Uterus (tissue), 4 donors: ENCODE measurements around the gene CORO1C. TPM values are rescaled to one million over a fixed set of nuclear protein-coding genes. Genes with fewer than 3 reads are reported as not detected.

Experiments used
- DNase-seq, 2 donors: peaks; one replicate each; pipeline ENCODE4 v3.0.0-alpha.2; 2019 to 2020
- H3K27ac ChIP-seq, 2 donors: fragments of 200-600 bp; sonication (generic); 1 replicate in 1 of 2; 2 replicates in 1 of 2; pipeline ENCODE4 v1.5.1; 2016 to 2018
- H3K27me3 ChIP-seq, 2 donors: fragments of 200-600 bp; sonication (generic); one replicate each; pipeline ENCODE4 v1.5.1; 2018 to 2019; ENCODE audit warnings: control low read depth in 1 of 2
- H3K36me3 ChIP-seq, 2 donors: fragments of 200-600 bp; sonication (generic); one replicate each; pipeline ENCODE4 v1.5.1; 2019; ENCODE audit warnings: control low read depth in 1 of 2
- H3K4me1 ChIP-seq, 2 donors: fragments of 200-600 bp; sonication (generic); one replicate each; pipeline ENCODE4 v1.5.1; 2018 to 2019; ENCODE audit warnings: control low read depth in 1 of 2
- H3K4me3 ChIP-seq, 2 donors: fragments of 200-600 bp; sonication (generic); 1 replicate in 1 of 2; 2 replicates in 1 of 2; pipeline ENCODE4 v1.5.1; 2018 to 2019; ENCODE audit warnings: mild to moderate bottlenecking in 1 of 2
- H3K9me3 ChIP-seq, 2 donors: fragments of 200-600 bp; sonication (generic); one replicate each; pipeline ENCODE4 v1.5.1; 2019; ENCODE audit warnings: control low read depth in 1 of 2
- CTCF ChIP-seq, 4 experiments: fragments of 200-600 bp in 2 of 4; fragments of 450-650 bp in 2 of 4; sonication (generic) in 2 of 4; IDR thresholded peaks; one replicate each; pipeline ENCODE4 v1.5.1; 2016 to 2019; ENCODE audit warnings: antibody characterized with exemption in 4 of 4, mild to moderate bottlenecking in 2 of 4, moderate library complexity in 1 of 4
- POLR2A ChIP-seq, 2 donors: fragments of 450-650 bp; IDR thresholded peaks; one replicate each; pipeline ENCODE4 v1.6.1; 2016; ENCODE audit warnings: antibody characterized with exemption in 2 of 2, mild to moderate bottlenecking in 1 of 2, moderate library complexity in 1 of 2
- intact Hi-C: fragments of 100-400 bp; cut with DNase I; formaldehyde crosslinking; loops from one replicate; pipeline ENCODE4 v1.15.1; 2023; ENCODE audit warnings: low total_unique reads
- total RNA-seq, 4 donors: library from RNA; depleted of rRNA in 3 of 4; stranded (reverse); fragments of >200 nt in 3 of 4; gene quantifications; one replicate each; pipeline versions ENCODE4 v1.1.0 to v1.2.4, GENCODE V29; 2014 to 2023
- donor health status: DM: yes; HTN: yes; CAD: no.

Gene CORO1C
- total RNA-seq, 4 donors from 2014 or later = 129 to 357 (median 235) TPM

GRCh38 chr12:108690191-108690518 lies 41.2 kb downstream of the CORO1C start:
- TF ChIP-seq POLR2A (IDR thresholded peaks at IDR 0.05) = no peak
- TF ChIP-seq CTCF (IDR thresholded peaks at IDR 0.05) = no peak
- Histone ChIP-seq H3K27me3 (no peaks in the 10 kb centered on the region), H3K27ac (peak overlapping the region; percentile 95 to 99), H3K9me3 (no peaks in the 10 kb centered on the region), H3K4me3 (no peak overlapping the region), H3K4me1 (peaks cover 36 to 47% of the 10 kb centered on the region in 2 donors), H3K36me3 (no peaks in the 10 kb centered on the region)
- no peak for DNase-seq
- intact Hi-C loops = no loop called here

- DNase-seq = no peak
- TF ChIP-seq POLR2A (IDR thresholded peaks at IDR 0.05) (peak in 1 of 2 donors; percentile 20), CTCF (IDR thresholded peaks at IDR 0.05) (peak in 1 of 4 experiments; percentile 21)
- H3K4me1 ChIP-seq = peaks cover 36 to 46% of the 10 kb centered on the region in 2 donors
- no peaks in the 10 kb centered on the region for H3K9me3 ChIP-seq
- H3K27ac ChIP-seq = peak overlapping the region; percentile 95 to 99
- H3K27me3 ChIP-seq = no peaks in the 10 kb centered on the region
- intact Hi-C loops = no loop called here
- H3K36me3 ChIP-seq = no peaks in the 10 kb centered on the region
- H3K4me3 ChIP-seq = no peak overlapping the region
Observed at GRCh38 chr12:108689314-108690190, 41.8 kb downstream of the CORO1C start.

- no peaks in the 10 kb centered on the region for H3K9me3 ChIP-seq
- DNase-seq = no peak
- no peaks in the 10 kb centered on the region for H3K36me3 ChIP-seq
- no peaks in the 10 kb centered on the region for H3K27me3 ChIP-seq
- H3K4me1 ChIP-seq = peaks cover 20 to 41% of the 10 kb centered on the region in 2 donors
- no peak overlapping the region for H3K4me3 ChIP-seq
- intact Hi-C loops = no loop called here
- H3K27ac ChIP-seq = peak overlapping the region; percentile 95 to 99
- no peak for TF ChIP-seq CTCF (IDR thresholded peaks at IDR 0.05)
- no peak for TF ChIP-seq POLR2A (IDR thresholded peaks at IDR 0.05)
Observed at GRCh38 chr12:108686780-108687179, 44.5 kb downstream of the CORO1C start.

- no peaks in the 10 kb centered on the region for H3K9me3 ChIP-seq
- no peaks in the 10 kb centered on the region for H3K27me3 ChIP-seq
- no peak for TF ChIP-seq CTCF (IDR thresholded peaks at IDR 0.05)
- no peak for TF ChIP-seq POLR2A (IDR thresholded peaks at IDR 0.05)
- H3K4me1 ChIP-seq = peaks cover 20 to 34% of the 10 kb centered on the region in 2 donors
- intact Hi-C loops = no loop called here
- peak overlapping the region; percentile 95 to 99 for H3K27ac ChIP-seq
- H3K36me3 ChIP-seq = no peaks in the 10 kb centered on the region
- no peak overlapping the region for H3K4me3 ChIP-seq
- no peak for DNase-seq
Observed at GRCh38 chr12:108685469-108686260, 45.7 kb downstream of the CORO1C start.
